Endothelial cell (in vitro differentiated cells): ENCODE data around the gene SLC22A24. TPM values are rescaled to one million over a fixed set of nuclear protein-coding genes. Genes with fewer than 3 reads are reported as not detected.

Experiments
- DNase-seq: peaks from one replicate; pipeline ENCODE4 v3.0.0; 2021; ENCODE audit warnings: low spot score
- H3K27ac Mint-ChIP-seq: one replicate; pipeline ENCODE4 v1.8.0; 2021; ENCODE audit warnings: mixed read lengths, inconsistent platforms; ENCODE audit not compliant: unreplicated experiment
- H3K27me3 Mint-ChIP-seq: one replicate; pipeline ENCODE4 v1.8.0; 2021; ENCODE audit warnings: mild to moderate bottlenecking, moderate library complexity, mixed read lengths, inconsistent platforms; ENCODE audit not compliant: unreplicated experiment
- H3K36me3 Mint-ChIP-seq: one replicate; pipeline ENCODE4 v1.8.0; 2021; ENCODE audit warnings: mild to moderate bottlenecking, low read depth, mixed read lengths, inconsistent platforms; ENCODE audit not compliant: unreplicated experiment
- H3K4me1 Mint-ChIP-seq: one replicate; pipeline ENCODE4 v1.8.0; 2021; ENCODE audit warnings: mild to moderate bottlenecking, mixed read lengths, inconsistent platforms; ENCODE audit not compliant: unreplicated experiment
- H3K4me3 Mint-ChIP-seq: one replicate; pipeline ENCODE4 v1.8.0; 2021; ENCODE audit warnings: mild to moderate bottlenecking, mixed read lengths, inconsistent platforms; ENCODE audit not compliant: unreplicated experiment
- H3K9me3 Mint-ChIP-seq: one replicate; pipeline ENCODE4 v1.8.0; 2021; ENCODE audit warnings: mixed read lengths, inconsistent platforms; ENCODE audit not compliant: unreplicated experiment
- long read RNA-seq: library from polyadenylated mRNA; unstranded; transcript quantifications from one replicate; pipeline ENCODE4 v2.0.0, GENCODE V29; 2020; ENCODE audit not compliant: unreplicated experiment
- total RNA-seq: library from RNA; stranded (reverse); fragmentation: NEBNext Ultra II Directional; extraction: Animal tissue kit (Norgen Biotek cat#: 25700); gene quantifications from one replicate; pipeline ENCODE4 v1.2.1, GENCODE V29; 2021; ENCODE audit not compliant: unreplicated experiment
- TF ChIP-seq, protein P1 (sequence below): fragments of 200-600 bp; sonication (generic); IDR thresholded peaks from one replicate; pipeline ENCODE4 v1.5.0; 2021; ENCODE audit warnings: antibody characterized with exemption; ENCODE audit not compliant: unreplicated experiment

SLC22A24 gene, protein sequence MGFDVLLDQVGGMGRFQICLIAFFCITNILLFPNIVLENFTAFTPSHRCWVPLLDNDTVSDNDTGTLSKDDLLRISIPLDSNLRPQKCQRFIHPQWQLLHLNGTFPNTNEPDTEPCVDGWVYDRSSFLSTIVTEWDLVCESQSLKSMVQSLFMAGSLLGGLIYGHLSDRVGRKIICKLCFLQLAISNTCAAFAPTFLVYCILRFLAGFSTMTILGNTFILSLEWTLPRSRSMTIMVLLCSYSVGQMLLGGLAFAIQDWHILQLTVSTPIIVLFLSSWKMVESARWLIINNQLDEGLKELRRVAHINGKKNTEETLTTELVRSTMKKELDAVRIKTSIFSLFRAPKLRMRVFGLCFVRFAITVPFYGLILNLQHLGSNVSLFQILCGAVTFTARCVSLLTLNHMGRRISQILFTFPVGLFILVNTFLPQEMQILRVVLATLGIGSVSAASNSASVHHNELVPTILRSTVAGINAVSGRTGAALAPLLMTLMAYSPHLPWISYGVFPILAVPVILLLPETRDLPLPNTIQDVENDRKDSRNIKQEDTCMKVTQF
- not detected for total RNA-seq
- long read RNA-seq = 0 reads

DNA sequence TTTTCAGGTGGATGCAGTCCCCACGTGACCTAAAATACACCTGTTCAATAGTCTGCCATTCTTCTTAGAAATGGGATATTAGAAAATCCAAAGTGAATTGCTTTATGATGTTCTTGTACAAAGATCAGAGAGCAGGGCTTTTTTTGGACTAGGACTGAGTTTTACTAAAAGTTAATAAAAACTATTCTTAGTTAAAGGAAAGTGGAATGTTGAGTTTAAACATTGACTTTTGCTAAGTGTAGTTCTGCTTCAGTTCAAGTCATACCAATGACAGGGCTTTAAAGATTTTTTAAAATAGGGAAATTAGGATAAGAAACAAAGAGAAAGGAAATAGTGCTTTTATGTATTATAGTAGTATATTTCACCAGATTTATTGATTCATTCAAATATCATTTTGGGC lies at the start of gene SLC22A24:
Gene SLC22A24 (minus strand): TSS at position 101 of the 400 bp plus-strand sequence. CDS start 442 bp downstream, outside the sequence.
- no peaks in the 10 kb centered on the region for H3K36me3 Mint-ChIP-seq
- no peak within 1 kb of the TSS for H3K27ac Mint-ChIP-seq
- DNase-seq = no peak
- no peaks in the 10 kb centered on the region for H3K27me3 Mint-ChIP-seq
- H3K9me3 Mint-ChIP-seq = no peaks in the 10 kb centered on the region
- TF ChIP-seq, protein P1, sequence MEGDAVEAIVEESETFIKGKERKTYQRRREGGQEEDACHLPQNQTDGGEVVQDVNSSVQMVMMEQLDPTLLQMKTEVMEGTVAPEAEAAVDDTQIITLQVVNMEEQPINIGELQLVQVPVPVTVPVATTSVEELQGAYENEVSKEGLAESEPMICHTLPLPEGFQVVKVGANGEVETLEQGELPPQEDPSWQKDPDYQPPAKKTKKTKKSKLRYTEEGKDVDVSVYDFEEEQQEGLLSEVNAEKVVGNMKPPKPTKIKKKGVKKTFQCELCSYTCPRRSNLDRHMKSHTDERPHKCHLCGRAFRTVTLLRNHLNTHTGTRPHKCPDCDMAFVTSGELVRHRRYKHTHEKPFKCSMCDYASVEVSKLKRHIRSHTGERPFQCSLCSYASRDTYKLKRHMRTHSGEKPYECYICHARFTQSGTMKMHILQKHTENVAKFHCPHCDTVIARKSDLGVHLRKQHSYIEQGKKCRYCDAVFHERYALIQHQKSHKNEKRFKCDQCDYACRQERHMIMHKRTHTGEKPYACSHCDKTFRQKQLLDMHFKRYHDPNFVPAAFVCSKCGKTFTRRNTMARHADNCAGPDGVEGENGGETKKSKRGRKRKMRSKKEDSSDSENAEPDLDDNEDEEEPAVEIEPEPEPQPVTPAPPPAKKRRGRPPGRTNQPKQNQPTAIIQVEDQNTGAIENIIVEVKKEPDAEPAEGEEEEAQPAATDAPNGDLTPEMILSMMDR = no peak
- H3K4me1 Mint-ChIP-seq = peaks cover 3% of the 10 kb centered on the region
- no peak within 1 kb of the TSS for H3K4me3 Mint-ChIP-seq

DNA sequence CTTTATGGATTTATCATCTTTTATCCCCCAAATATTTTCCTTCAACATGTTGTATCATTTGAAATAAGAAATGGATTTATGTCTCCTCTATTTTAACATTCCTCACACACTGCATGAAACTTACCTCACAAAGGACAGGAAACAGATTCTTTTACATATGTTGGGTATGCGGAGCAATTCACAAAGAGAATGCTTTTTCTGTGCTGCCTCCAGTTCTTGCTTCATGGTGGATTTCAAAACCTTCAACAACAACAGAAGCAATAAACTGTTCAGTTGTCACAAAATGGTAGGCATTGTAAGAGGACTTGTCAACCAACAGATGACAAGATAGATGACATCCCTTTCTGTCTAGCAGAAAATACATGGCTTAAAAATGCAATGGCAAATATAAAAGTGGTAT lies 36.5 kb upstream of the SLC22A24 start:
- TF ChIP-seq, protein P1 = no peak
- H3K4me3 Mint-ChIP-seq = no peak overlapping the region
- DNase-seq = no peak
- H3K36me3 Mint-ChIP-seq = no peaks in the 10 kb centered on the region
- H3K27me3 Mint-ChIP-seq = no peaks in the 10 kb centered on the region
- H3K27ac Mint-ChIP-seq = no peak overlapping the region
- H3K9me3 Mint-ChIP-seq = no peaks in the 10 kb centered on the region
- H3K4me1 Mint-ChIP-seq = peaks cover 15% of the 10 kb centered on the region

DNA sequence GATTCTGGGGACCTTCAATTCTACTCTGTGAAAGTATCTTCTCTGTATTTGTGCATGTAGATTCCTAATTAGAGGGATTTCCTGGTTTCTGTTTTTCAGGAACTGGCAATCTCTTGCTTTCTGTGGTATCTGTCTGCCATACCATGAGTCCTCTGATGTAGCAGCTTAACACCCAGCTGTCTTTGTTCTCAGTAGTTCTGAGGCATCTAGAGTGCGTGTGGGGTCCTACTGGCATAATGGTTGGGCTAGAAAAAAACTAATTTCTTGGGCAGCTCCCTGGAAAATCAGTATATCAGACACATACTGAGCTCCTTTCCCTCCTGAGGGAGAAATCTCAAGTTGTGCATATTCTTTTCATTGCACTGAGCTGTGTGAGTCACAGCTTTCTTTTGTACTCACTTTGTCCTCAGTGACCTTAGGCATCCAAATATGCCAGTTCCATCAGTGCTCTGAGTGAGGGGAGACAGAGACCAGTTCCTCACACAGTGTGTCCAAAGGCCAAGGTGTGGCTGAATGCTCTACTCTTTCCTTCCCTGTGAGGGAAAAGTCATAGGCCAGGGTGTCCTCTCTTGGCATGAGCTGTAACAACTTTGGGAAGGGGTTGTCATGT lies 35.5 kb upstream of the SLC22A24 start:
- Mint-ChIP-seq H3K9me3 (no peaks in the 10 kb centered on the region), H3K4me3 (no peak overlapping the region), H3K36me3 (no peaks in the 10 kb centered on the region), H3K27me3 (no peaks in the 10 kb centered on the region), H3K4me1 (peaks cover 15% of the 10 kb centered on the region), H3K27ac (no peak overlapping the region)
- DNase-seq = no peak
- TF ChIP-seq, protein P1 = no peak

DNA sequence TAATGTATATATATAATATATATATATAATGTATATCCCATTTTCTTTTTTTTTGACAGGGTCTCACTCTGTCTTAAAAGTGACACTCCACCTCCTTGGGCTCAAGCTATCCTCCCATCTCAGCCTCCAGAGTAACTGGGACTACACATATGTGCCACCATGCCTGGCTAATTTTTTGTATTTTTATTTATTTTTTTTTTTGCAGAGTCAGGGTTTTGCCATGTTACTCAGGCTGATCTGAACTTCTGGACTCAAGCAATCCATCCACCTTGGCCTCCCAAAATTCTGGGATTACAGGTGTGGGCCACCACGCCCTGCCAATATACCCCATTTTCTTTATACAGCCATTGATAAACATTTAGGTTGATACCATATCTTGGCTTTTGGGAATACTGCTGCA lies 33.9 kb upstream of the SLC22A24 start:
- no peak overlapping the region for H3K4me3 Mint-ChIP-seq
- no peaks in the 10 kb centered on the region for H3K36me3 Mint-ChIP-seq
- H3K9me3 Mint-ChIP-seq = no peaks in the 10 kb centered on the region
- H3K27me3 Mint-ChIP-seq = no peaks in the 10 kb centered on the region
- peaks cover 15% of the 10 kb centered on the region for H3K4me1 Mint-ChIP-seq
- no peak overlapping the region for H3K27ac Mint-ChIP-seq
- TF ChIP-seq, protein P1 = no peak
- no peak for DNase-seq
